Thoracic aorta (tissue), 2 donors: ENCODE measurements around the gene SPINK14. TPM values are rescaled to one million over a fixed set of nuclear protein-coding genes. Genes with fewer than 3 reads are reported as not detected.

ENCODE experiments used
- ATAC-seq: fragments of 150-250 bp; one replicate; pipeline ENCODE4 v1.8.0; 2017; ENCODE audit warnings: low read depth; ENCODE audit not compliant: insufficient number of reproducible peaks, low FRiP score
- DNase-seq: peaks from one replicate; pipeline ENCODE4 v3.0.0-alpha.2; 2020; ENCODE audit warnings: low spot score
- H3K27ac ChIP-seq, 2 donors: fragments of 200-600 bp; sonication (generic); 1 replicate in 1 of 2; 2 replicates in 1 of 2; pipeline ENCODE4 v1.5.1; 2016; ENCODE audit warnings: mild to moderate bottlenecking in 2 of 2, moderate library complexity in 2 of 2
- H3K27me3 ChIP-seq: fragments of 200-600 bp; sonication (generic); replicated peaks from 2 replicates; pipeline ENCODE4 v1.6.0; 2016; ENCODE audit warnings: mild to moderate bottlenecking; ENCODE audit not compliant: insufficient read depth
- H3K36me3 ChIP-seq: fragments of 200-600 bp; sonication (generic); one replicate; pipeline ENCODE4 v1.5.1; 2016
- H3K4me1 ChIP-seq, 2 donors: fragments of 200-600 bp; sonication (generic); 1 replicate in 1 of 2; 2 replicates in 1 of 2; pipeline versions ENCODE4 v1.5.1 to v1.6.0; 2016; ENCODE audit warnings: low read depth in 2 of 2, mild to moderate bottlenecking in 1 of 2; ENCODE audit not compliant: control insufficient read depth in 1 of 2
- H3K4me3 ChIP-seq: fragments of 200-600 bp; sonication (generic); 2 replicates; pipeline ENCODE4 v1.5.1; 2016; ENCODE audit warnings: mild to moderate bottlenecking
- H3K9me3 ChIP-seq: fragments of 200-600 bp; sonication (generic); 2 replicates; pipeline ENCODE4 v1.5.1; 2016
- CTCF ChIP-seq: fragments of 200-600 bp; sonication (generic); IDR thresholded peaks from one replicate; pipeline ENCODE4 v1.5.1; 2019; ENCODE audit warnings: antibody characterized with exemption
- total RNA-seq, 2 donors: library from RNA; depleted of rRNA; stranded (reverse); fragments of >200 nt; gene quantifications; one replicate each; pipeline versions ENCODE4 v1.1.0 to v1.2.3, GENCODE V29; 2016

SPINK14 gene
- total RNA-seq, 2 donors from 2014 or later, result not detected

- H3K36me3 ChIP-seq, result no peaks in the 10 kb centered on the region
- H3K4me3 ChIP-seq, result no peak overlapping the region
- no peak for DNase-seq
- TF ChIP-seq CTCF, result no peak
- no peak overlapping the region for H3K27ac ChIP-seq
- ATAC-seq, result no peak
- H3K4me1 ChIP-seq, result no peaks in the 10 kb centered on the region
- H3K9me3 ChIP-seq, result no peaks in the 10 kb centered on the region
- H3K27me3 ChIP-seq, result no peaks in the 10 kb centered on the region
These were observed 53.2 kb downstream of the SPINK14 start for GRCh38 chr5:148221508-148221907.

DNA sequence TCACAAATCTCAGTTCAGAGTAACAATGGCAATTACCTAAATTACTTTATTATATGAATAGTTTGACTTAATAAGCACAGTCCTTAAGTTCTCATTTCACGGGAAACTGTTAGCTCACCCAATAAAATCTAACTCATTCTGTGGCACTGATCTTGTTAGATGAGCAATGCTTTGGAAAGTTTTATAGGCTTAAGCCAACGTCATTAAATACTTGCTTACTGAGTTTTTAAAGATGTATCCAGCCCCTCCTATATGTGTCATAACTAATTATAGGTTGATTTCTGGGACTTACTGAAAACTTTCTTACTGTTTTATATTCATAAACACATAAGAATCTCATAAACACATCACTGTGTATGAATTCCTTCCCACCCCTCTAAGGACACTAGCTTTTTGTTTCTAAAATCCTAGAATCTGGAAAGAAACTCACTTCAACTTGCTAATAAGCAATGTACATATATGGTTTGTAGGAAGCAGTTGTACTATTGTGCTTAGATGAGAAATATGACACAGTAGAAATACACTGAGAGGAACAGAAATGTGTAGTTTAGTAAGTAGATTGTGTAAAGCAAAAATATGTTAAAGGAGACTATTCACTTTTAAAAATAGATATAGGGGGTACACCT, 55.9 kb downstream of the SPINK14 start:
- Histone ChIP-seq H3K27me3 (no peaks in the 10 kb centered on the region), H3K9me3 (no peaks in the 10 kb centered on the region), H3K4me3 (no peak overlapping the region), H3K27ac (no peak overlapping the region), H3K4me1 (no peaks in the 10 kb centered on the region), H3K36me3 (no peaks in the 10 kb centered on the region)
- ATAC-seq (no peak), DNase-seq (no peak)
- no peak for TF ChIP-seq CTCF

Other genes with a start within 250 kb of the SPINK14 start
- gene SPINK5, start 104.6 kb upstream of the SPINK14 start, total RNA-seq, result under 1 TPM in 1 of 2 donors, not detected in 1; 0.54 TPM
- not detected for gene SPINK6, start 34.5 kb downstream of the SPINK14 start, total RNA-seq
- not detected for gene MARCOL, start 70.0 kb downstream of the SPINK14 start, total RNA-seq
- gene SPINK13, start 100.2 kb downstream of the SPINK14 start, total RNA-seq, result not detected
- not detected for gene SPINK7, start 143.9 kb downstream of the SPINK14 start, total RNA-seq
- not detected for gene SPINK9, start 167.0 kb downstream of the SPINK14 start, total RNA-seq
- gene FBXO38, start 215.4 kb downstream of the SPINK14 start, total RNA-seq, result 100 to 1,000 TPM in 1 of 2 donors, 10 to 100 TPM in 1; 33.7 to 121 TPM